ENCODE data around the gene MRPL1.

Gene MRPL1

DNA sequence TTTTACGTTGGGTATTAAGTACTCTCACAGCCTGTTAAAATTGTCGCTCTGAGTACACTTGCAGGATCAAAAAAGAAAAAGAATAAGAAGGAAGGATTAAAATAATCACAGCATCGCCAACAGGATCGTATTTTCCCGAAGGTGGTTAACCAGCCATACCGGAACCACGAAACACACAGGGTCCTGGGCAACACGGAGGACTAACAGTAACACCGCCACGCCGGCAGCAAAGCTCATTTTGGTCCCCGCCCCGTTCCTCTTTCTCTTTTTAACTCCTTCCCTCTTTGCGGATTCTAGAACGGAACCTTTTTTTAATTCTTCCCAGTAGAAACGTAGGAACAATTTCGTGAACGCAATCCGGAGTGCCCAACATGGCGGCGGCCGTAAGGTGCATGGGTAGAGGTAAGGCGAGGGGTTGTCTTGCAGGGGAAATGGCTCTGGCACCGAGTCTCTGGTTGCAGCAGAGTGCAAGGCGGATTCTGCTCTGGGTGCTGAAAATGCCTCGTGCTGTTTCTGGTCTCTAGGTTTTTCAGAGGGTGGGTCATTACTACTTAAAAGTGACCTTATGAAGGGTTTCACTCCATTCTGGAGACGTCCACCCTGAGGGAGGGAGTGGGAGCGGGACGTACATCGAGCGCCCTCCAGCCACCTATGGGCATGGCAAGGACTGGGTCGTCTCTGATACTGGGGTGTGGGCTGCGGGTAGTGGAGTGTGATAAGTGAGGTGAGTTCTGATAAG lies at the start of gene MRPL1:
Gene MRPL1 (plus strand): TSS at position 353 of the 739 bp plus-strand sequence. CDS start 19 bp downstream, at position 372.
- FAIRE-seq = peak; percentile 90

DNA sequence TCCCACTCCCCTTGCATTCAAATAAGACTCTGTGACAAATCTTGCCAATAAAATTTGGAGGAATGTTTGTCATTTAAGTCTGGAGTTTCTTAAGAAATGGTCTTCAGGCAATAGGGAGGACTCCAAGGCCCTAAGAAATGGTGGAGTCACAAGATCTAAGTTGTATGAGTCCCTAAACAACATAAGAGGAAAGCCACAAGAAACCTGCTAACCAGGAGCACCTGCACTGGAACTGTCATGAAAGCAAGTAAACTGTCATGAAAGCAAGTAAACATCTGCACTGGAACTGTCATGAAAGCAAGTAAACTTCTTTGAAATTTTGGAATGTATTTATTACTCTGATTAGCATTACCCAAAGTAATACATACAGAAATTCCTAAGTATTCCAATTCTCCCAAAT lies 47.0 kb upstream of the MRPL1 start:
- no peak for FAIRE-seq

DNA sequence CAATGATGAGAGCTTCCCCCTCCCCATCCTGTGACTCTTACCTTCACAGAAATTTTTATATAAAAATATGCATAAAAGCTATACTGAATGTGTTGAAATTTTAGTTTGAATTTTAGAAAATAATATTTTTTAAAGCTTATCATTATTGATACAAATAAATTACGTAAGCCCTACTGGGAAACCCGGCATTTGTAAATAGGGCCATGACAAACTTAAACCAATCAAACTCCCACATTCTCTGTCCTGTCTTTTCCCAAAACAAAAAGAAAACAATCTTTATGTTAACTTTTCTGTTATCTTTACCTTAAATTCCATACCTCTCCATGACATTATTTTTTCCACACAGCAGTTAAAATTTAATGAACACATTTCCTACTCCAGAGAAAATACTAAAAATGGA lies 46.1 kb upstream of the MRPL1 start:
- no peak for FAIRE-seq

DNA sequence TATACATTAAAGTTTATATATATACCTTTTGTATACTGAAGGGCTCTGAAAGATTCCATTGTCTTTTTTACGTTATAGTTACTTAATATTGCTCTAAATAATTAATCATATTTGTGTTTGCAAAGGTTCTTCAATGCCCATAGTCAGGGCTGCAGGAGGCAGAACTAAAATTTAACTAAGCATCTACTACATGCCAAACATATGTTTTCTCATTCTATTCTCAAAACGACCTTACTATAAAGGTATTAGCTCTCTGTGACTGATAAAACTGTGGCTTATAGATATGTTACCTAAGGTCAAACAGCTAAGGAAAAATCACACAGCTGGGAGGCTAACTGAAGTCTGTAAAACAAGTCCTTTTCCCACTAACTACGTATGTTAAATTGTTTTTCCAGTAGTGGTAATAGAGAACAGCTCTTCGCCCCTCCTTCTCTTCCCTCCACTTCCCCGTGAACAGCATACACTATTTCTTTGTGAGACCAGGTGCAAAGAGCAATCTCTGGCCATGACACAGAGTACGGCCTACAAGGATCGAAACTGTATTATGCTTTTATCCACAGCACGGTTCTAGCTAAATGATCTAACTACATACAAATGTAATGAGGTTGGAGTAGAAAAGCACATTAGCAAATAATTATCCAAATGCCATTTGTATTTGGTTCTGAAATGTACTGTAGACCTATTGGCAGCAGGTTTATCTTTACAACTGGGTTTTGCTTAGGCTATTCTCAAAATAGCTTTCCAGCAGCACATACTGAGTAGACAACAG lies 45.1 kb upstream of the MRPL1 start:
- FAIRE-seq = no peak

DNA sequence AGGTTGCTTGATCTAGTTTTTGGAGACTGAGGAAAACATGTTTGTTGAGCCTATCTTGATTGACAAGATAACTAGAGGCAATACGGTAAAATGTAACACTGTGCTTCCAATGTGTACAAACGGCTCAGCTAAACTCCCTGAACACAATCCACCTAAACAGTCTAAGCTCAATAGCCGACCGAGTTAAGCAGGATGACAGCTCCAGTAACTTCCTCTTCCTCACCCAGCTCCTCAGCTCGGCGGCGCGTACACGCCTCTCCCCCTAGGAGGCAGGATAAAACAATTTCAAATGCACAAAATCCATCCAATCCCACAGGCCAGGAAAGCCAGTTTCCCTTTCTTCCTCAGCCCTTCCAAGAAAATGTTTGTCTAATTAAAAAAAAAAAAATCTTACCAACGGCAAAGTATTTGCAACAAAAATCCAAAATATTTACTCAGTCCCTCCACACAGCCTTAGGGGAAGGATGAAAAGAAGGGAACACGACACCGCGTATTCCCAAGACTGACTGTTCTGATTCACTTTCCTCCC lies 44.5 kb upstream of the MRPL1 start:
- peak; percentile 62 for FAIRE-seq

DNA sequence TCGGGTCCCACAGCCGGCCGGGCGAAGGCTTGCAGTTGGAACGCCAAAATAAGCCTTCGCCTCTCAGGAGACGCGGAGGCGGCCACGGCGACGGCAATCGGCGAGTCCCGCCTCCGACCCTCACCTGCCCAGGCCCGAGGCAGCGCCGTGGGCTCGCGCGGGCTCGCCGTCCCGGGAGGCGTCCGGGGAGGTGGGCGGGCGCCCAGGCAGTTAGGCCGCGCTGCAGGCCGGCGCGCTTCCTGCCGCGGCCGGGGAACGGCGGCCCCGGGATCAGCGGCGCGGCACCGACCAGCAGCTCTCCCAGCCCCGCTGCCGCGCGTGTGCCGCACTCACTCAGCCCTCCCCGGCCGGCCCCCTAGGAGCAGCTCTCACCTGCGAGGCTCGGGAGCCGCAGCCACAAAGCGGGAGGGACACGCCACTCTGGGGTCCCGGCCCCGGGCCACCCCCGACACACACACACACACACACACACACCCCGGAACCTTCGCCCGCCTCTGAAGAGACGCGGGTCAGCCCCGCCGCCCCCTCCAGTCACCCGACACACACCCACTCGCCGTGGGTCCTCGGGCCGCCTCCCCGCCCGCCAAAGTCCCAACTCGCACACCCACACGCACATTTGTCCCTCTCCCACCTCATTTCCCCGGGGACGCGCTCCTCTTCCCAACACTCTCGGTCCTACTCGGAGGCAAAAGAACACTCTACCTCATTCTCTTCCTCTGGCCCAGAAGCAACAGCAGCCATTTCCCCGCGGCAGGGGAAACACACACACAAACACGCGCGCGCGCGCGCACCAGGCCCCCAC lies 43.8 kb upstream of the MRPL1 start, which contains the start of gene CNOT6L:
Gene CNOT6L (minus strand): TSS at position 767 of the 802 bp plus-strand sequence. CDS start 60 bp downstream, at position 707.
- no peak for FAIRE-seq

DNA sequence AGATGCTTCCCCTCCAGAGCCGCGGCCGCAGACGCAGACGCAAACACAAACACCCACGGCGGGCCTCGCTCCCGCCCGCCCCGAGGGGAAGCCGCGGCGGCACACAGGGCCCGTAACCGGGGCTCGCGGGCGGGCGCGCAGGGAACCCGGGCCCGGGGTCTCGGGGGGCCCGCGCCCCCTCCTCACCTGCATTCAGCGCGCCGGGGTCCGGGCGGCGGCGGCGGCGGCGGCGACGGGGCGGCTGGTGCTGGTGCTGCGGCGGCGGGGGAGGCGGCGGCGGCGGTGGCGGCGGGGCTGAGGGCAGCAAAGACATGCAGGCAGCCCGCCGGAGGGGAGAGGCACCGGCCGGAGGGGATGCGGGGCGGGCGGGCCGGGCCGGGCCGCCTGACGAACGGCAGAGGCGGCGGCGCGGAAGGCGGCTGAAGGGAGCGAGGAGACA lies 43.2 kb upstream of the MRPL1 start:
- no peak for FAIRE-seq

DNA sequence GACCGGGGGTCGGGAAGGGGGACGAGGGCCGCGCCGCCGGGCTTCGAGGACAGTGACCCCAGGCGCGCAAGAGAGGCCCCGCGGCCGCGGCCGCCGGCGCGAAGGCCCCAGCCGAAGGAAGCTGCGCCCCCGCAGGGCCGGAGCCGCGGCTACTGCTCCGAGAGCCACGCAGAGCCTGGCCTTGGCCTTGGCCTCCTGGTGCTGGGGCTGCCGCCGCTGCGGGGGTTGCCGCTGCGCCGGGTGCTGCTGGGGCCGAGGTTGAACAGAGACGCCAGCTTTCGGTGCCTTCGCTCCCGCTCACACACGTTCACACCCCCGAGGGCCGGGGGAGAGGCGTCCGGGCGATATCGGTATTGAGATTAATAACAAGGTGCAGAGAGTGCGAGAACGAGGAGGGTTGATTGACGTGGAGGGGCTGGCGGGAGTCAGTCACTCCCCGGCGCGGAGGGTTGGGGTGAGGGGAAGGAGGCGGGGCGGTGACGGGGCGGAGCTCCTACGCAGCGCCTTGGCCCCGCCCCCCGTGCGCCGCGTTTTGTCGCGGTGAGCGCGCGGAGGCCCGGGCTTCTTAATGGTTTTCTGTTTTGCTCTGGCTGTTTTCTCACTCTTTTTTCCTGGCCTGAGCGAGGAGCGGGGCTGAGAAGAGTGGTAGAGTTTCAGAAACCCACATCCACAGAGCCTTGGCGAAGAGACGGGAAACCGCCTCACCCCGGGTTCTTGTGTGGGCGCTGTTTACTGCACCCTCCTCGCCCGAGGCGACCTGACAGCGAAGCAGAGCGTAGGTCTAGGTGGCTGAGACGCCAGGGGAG lies 42.6 kb upstream of the MRPL1 start:
- no peak for FAIRE-seq

DNA sequence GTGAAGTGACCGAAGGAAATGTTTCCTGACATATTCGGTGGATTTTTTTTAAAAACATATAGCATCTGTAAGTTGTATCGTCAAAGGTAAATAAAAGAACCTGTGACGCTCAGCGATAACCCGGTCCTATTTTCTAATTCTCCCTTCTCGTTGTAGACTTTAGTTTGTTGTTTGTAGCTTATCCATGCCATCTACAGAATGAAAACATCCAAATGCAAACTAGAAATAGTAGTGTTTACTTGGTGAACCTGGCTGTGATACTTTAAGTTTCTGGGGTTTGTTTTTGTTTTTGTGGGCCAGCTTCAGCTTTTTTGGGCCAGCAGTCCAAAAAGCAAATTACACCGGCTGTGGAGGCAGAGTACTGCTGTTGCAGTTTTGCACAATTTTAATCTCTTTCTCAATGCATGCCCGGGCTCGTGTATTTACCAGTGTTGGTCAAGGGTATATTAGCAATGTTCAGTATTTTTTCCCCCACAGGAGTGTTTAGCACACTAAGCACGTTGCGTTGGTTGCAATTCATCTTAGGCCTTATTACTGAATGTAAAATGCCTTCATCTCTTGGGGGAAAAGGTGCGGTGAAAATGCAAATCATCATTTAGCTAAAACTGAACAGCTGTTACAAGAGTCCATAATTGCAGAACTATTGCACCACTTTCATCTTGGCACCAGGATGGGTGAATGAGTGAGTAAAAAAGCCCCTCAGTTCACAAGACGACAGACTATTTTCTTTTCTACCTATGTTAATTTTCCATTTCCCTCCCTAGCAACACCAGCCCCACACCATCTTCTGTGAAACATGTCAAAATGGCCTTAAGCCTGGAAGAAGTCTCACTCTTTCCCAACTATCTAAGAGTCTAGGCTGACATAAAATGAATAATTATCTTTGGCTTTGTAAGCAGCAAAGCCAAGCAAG lies 41.7 kb upstream of the MRPL1 start:
- no peak for FAIRE-seq

DNA sequence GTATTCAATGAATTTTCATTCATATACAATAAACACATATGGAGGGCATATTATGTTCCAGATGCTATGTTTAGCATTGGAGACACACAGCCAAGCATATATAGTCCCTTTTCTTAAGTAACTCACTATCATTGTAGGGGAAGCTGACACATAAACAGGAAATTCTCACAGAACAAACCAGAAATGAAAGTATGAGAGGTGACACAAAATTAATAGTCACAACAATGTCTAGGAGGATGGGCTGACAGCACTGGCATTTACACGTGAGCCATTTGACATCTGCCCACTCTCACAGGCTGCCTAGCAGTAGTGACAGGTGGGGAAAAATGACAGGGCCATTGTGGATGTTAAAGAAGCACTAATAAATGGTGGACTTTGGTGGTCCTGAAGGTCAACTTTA lies 40.9 kb upstream of the MRPL1 start:
- FAIRE-seq = no peak

DNA sequence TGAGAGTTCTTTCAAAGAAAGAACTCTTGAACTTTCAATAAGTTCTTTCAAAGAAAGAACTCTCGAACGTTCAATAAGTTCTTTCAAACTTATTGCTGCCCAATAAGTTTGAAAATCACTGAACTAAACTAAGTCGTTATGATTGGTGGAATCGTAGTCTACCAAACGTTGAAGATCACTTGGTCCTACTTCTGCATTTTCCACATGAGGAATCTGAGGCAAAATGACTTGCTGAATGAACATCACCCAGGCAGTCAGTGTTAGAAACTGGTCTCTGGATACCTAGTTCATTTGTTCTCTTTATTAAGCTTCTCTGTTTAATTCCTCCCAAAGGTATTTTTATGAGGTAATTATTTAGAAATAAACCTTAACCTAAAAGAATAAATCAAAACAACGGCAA lies 36.4 kb upstream of the MRPL1 start:
- no peak for FAIRE-seq

DNA sequence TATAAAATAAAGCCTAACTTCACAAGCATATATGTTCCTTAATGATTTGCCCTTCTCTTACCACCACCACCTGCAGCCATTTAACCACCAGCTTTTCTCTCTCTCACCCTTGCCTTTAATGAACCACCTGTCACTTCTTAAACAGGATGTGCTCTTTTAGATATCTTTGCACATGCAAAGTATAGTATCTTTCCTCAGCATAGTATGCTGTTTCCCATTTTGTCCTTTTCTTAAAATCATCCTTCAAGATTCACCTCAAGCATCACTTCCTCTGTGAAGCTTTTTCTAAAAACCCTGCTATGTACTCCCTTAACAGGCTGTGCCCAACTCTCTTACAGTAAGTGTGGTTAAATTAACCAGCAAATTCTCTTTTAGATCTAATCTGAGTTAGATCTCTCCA lies 35.3 kb upstream of the MRPL1 start:
- no peak for FAIRE-seq

DNA sequence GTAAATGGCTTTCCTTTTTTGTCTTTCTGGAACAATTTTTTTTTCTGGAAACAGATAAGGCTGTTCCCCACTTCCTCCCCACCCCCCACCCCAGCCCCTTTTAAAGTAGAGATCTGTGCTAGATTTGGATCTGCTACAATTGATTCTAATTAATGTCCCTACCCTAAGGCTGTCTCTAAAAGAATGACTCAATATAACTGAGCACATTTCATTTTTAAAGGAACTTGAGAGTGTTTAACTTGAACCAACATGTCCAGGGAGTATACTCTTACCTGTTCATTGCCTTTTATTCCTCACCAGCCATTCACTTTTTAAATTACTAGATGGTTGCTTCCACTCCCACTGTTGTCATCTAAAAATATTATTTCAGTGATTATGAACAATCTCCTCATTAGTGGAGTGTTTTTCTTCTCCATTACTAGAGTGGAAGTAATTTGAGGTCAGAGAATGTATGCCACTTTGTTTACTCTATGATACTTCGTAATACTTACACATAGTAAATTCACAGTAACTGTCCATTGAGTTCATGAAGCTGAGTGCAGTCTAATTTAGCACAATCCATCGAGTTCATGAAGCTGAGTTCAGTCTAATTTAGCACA lies 29.4 kb upstream of the MRPL1 start:
- no peak for FAIRE-seq

DNA sequence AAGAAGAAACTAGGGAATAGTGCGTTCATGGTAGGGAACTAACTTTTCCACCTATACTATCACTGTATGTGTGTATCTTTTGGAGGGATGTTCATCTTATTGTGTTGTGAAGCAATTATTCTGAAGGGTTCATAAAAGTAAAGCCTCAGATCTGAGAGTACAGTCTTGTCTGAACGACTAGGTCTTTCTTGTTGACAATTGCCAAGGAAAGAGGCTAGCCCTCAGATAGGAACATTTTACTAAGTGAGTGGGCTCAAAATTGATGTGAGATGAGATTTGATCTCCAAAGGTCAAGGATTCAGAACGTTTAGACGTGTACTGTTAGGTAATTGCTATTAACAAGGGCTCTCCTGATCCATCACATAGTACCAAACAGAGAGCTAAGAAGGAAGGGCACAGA lies 28.2 kb upstream of the MRPL1 start:
- no peak for FAIRE-seq

DNA sequence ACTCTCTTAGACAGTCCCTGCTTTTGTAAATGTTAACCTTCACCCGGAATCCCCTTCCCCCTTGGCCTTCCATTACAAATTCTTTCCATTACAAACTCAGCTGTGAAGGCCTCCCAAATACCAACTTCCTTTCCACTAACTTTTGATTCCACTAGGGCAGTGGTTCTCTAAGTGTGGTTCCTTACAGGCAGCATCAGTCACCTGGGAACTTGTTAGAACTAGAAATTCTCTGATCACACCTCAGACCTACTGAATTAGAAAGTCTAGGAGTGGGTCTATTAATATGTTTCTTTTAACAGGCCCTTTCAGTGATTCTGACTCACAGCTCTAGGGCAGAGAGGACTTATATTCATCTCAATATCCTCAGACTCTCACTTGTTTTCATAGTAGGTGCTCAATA lies 19.0 kb upstream of the MRPL1 start:
- no peak for FAIRE-seq

DNA sequence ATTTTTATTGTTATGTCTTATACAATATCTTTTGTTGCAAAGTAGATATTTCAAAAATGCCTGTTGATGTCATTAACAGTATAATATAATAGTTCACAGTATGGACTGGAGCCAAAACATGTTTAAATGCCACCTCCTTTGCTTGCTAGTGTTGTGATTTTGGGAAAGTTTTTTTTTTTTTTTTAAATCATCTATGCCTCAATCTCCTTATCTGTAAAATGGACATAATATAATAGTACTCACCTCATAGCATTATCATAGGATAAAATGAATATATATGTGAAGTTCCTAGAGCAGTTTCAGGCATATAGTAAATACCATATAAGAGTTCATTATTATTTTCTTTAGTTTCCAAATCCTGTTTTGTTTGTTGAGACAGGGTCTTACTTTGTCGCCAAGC lies 18.3 kb upstream of the MRPL1 start:
- FAIRE-seq = no peak

DNA sequence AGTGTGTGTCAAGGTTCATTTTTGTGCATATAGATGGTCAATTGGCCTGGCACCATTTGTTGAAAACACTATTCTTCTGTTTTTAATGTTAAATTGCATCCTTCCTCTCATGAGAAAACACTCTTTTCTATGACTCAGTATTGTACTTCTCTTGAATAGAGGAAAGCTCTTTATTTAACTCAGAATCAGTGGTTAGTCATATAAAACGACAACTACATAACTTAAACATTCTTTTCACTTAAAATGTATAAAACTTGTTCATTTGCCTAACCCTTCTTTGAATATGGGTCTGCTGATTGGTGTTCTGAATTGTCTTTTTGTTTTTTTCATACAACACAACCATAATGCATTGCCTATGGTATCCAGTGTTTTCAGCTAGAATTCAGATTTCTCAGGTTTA lies 17.2 kb upstream of the MRPL1 start:
- no peak for FAIRE-seq

DNA sequence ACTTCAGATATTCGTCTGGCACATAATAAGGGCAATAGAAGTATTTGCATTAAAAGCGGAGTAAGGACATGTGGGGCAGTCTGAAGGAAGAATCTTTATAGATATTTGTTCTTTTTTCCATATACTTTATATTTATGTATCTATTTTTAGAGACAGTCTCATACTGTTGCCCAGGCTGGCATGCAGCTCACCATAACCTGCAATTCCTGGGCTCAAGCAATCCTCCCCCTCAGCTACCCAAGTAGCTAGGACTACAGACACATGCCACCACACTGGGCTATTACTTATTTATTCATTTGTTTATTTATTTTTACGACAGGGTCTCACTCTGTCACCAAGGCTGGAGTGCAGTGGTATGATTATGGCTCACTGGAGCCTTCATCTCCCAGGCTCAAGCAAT lies 16.7 kb upstream of the MRPL1 start:
- FAIRE-seq = no peak

DNA sequence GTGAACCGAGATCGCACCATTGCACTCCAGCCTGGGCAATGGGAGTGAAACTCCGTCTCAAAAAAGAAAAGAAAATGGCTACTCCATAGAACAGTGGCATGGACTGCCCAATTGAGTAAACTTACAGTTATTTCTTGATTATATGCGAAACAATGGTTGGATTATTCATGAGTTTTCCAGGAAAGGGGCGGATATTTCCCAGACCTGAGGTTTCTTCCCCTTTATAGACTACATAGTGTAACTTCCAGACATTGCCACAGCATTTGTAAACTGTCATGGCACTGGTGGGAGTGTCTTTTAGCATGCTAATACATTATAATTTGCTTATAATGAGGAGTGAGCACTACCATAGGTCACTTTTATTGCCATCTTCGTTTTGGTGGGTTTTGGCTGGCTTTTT lies 14.1 kb upstream of the MRPL1 start:
- FAIRE-seq = no peak

DNA sequence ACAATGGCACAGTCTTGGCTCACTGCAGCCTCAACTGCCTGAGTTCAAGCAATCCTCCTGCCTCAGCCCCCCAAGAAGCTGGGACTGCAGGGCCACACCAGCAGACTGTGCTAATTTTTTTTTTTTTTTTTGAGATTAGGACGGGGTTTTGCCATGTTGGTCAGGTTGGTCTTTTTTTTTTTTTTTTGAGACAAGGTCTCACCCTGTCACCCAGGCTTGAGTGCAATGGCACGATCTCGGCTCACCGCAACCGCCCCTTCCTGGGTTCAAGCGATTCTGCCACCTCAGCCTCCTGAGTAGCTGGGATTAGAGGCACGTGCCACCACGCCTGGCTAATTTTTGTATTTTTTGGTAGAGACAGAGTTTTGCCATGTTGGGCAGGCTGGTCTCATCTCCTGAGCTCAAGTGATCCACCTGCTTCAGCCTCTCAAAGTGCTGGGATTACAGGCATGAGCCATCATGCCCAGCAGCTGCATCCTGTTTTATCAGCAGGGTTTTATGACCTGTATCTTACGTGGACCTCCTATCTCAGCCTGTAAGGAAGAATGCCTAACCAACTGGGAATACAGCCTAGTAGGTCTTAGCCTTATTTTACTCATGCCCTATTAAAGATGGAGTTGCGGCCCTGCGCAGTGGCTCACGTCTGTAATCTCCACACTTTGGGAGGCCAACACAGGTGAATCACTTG lies 13.2 kb upstream of the MRPL1 start:
- no peak for FAIRE-seq

All from A204.1 (cell line).